Astrocyte (in vitro differentiated cells and primary cell): ENCODE results near the gene NRIP1. TPM values are rescaled to one million over a fixed set of nuclear protein-coding genes. Genes with fewer than 3 reads are reported as not detected.

Source experiments
- DNase-seq: peaks from one replicate; pipeline ENCODE4 v3.0.0-alpha.2; 2010; ENCODE audit warnings: low read depth
- FAIRE-seq: peaks from 2 replicates; lab custom pipeline; 2011; peaks lifted over from hg19 to GRCh38; lab: Jason Lieb, UNC
- H2AFZ ChIP-seq: 2 replicates; pipeline ENCODE4 v1.6.0; 2012; ENCODE audit warnings: low read depth, low read length, inconsistent platforms
- H3K27ac ChIP-seq: 2 replicates; pipeline ENCODE4 v1.5.1; 2011; ENCODE audit warnings: low read depth, low read length, inconsistent platforms
- H3K27me3 ChIP-seq: 2 replicates; pipeline ENCODE4 v1.6.0; 2011; ENCODE audit warnings: low read length, inconsistent platforms; ENCODE audit not compliant: insufficient read depth
- H3K36me3 ChIP-seq: 2 replicates; pipeline ENCODE4 v1.5.1; 2011; ENCODE audit warnings: low read length, inconsistent platforms; ENCODE audit not compliant: insufficient read depth
- H3K4me1 ChIP-seq: 2 replicates; pipeline ENCODE4 v1.5.1; 2011; ENCODE audit warnings: low read length, inconsistent platforms; ENCODE audit not compliant: insufficient read depth
- H3K4me2 ChIP-seq: 2 replicates; pipeline ENCODE4 v1.6.0; 2012; ENCODE audit warnings: low read length, inconsistent platforms
- H3K4me3 ChIP-seq: 2 replicates; pipeline ENCODE4 v1.5.1; 2011; ENCODE audit warnings: low read depth, mild to moderate bottlenecking, low read length, inconsistent platforms; ENCODE audit not compliant: insufficient read depth
- H3K79me2 ChIP-seq: 2 replicates; pipeline ENCODE4 v1.6.0; 2012; ENCODE audit warnings: mild to moderate bottlenecking, low read length, inconsistent platforms; ENCODE audit not compliant: insufficient read depth
- H3K9ac ChIP-seq: 2 replicates; pipeline ENCODE4 v1.6.0; 2012; ENCODE audit warnings: mild to moderate bottlenecking, low read length, inconsistent platforms
- H3K9me3 ChIP-seq: 2 replicates; pipeline ENCODE4 v1.5.1; 2012; ENCODE audit warnings: low read depth, mild to moderate bottlenecking, low read length, inconsistent platforms; ENCODE audit not compliant: insufficient read depth
- H4K20me1 ChIP-seq: 2 replicates; pipeline ENCODE4 v1.6.0; 2012; ENCODE audit warnings: low read length, inconsistent platforms; ENCODE audit not compliant: insufficient read depth
- H3K27ac Mint-ChIP-seq: one replicate; pipeline ENCODE4 v1.8.0; 2021; ENCODE audit warnings: mild to moderate bottlenecking, mixed read lengths; ENCODE audit not compliant: unreplicated experiment
- H3K27me3 Mint-ChIP-seq: one replicate; pipeline ENCODE4 v1.8.0; 2021; ENCODE audit warnings: low read depth, mixed read lengths; ENCODE audit not compliant: unreplicated experiment
- H3K36me3 Mint-ChIP-seq: one replicate; pipeline ENCODE4 v1.8.0; 2021; ENCODE audit warnings: low read depth, mixed read lengths; ENCODE audit not compliant: unreplicated experiment
- H3K4me1 Mint-ChIP-seq: one replicate; pipeline ENCODE4 v1.8.0; 2021; ENCODE audit warnings: low read depth, mixed read lengths; ENCODE audit not compliant: unreplicated experiment
- H3K4me3 Mint-ChIP-seq: one replicate; pipeline ENCODE4 v1.8.0; 2021; ENCODE audit warnings: mild to moderate bottlenecking, moderate library complexity, mixed read lengths; ENCODE audit not compliant: unreplicated experiment
- H3K9me3 Mint-ChIP-seq: one replicate; pipeline ENCODE4 v1.8.0; 2021; ENCODE audit warnings: mild to moderate bottlenecking, mixed read lengths; ENCODE audit not compliant: unreplicated experiment
- CTCF ChIP-seq: IDR thresholded peaks from 2 replicates; pipeline ENCODE4 v1.5.1; 2011; ENCODE audit warnings: low read depth, mild to moderate bottlenecking, inconsistent platforms, low read length, moderate library complexity; ENCODE audit not compliant: insufficient read depth
- EZH2 ChIP-seq: IDR thresholded peaks from 2 replicates; pipeline ENCODE4 v1.6.1; 2012; ENCODE audit warnings: mild to moderate bottlenecking, low read length, inconsistent platforms; ENCODE audit not compliant: insufficient read depth
- total RNA-seq: library from RNA; stranded (reverse); gene quantifications from 2 replicates; pipeline ENCODE4 v1.2.1, GENCODE V29; 2021

The NRIP1 gene
- total RNA-seq, 1 donor from 2014 or later, result 55.5 TPM

GRCh38 chr21:14962217-14962616 lies 102.6 kb downstream of the NRIP1 start:
- Histone ChIP-seq H3K79me2 (peaks cover 30% of the 10 kb centered on the region), H3K27me3 (no peaks in the 10 kb centered on the region), H2AFZ (no peak overlapping the region), H3K27ac (no peak overlapping the region), H3K9me3 (no peaks in the 10 kb centered on the region), H3K4me3 (no peak overlapping the region), H3K9ac (no peak overlapping the region), H3K4me1 (peaks cover 7% of the 10 kb centered on the region), H3K36me3 (peaks cover 29% of the 10 kb centered on the region), H4K20me1 (peaks cover 37% of the 10 kb centered on the region), H3K4me2 (no peak overlapping the region)
- Mint-ChIP-seq H3K27me3 (no peaks in the 10 kb centered on the region), H3K9me3 (no peaks in the 10 kb centered on the region), H3K4me1 (peaks cover 10% of the 10 kb centered on the region), H3K36me3 (peaks cover 23% of the 10 kb centered on the region), H3K4me3 (no peak overlapping the region), H3K27ac (no peak overlapping the region)
- no peak for TF ChIP-seq EZH2
- TF ChIP-seq CTCF, result no peak
- DNase-seq (no peak), FAIRE-seq (no peak)

- FAIRE-seq, result no peak
- H3K27ac Mint-ChIP-seq, result no peak overlapping the region
- peaks cover 16% of the 10 kb centered on the region for H3K4me1 Mint-ChIP-seq
- peaks cover 24% of the 10 kb centered on the region for H3K79me2 ChIP-seq
- no peaks in the 10 kb centered on the region for H3K9me3 ChIP-seq
- no peak for DNase-seq
- no peak overlapping the region for H3K4me3 Mint-ChIP-seq
- H3K27me3 Mint-ChIP-seq, result no peaks in the 10 kb centered on the region
- no peak overlapping the region for H3K4me3 ChIP-seq
- peaks cover 18% of the 10 kb centered on the region for H3K36me3 Mint-ChIP-seq
- H3K9ac ChIP-seq, result no peak overlapping the region
- H3K36me3 ChIP-seq, result peaks cover 22% of the 10 kb centered on the region
- no peak for TF ChIP-seq EZH2
- H3K4me1 ChIP-seq, result peaks cover 10% of the 10 kb centered on the region
- H2AFZ ChIP-seq, result no peak overlapping the region
- no peak overlapping the region for H3K27ac ChIP-seq
- H3K27me3 ChIP-seq, result no peaks in the 10 kb centered on the region
- peaks cover 31% of the 10 kb centered on the region for H4K20me1 ChIP-seq
- H3K4me2 ChIP-seq, result no peak overlapping the region
- no peaks in the 10 kb centered on the region for H3K9me3 Mint-ChIP-seq
These were observed 103.3 kb downstream of the NRIP1 start for GRCh38 chr21:14961502-14961901.

- Histone ChIP-seq H3K79me2 (peaks cover 10% of the 10 kb centered on the region), H3K4me3 (no peak overlapping the region), H3K4me2 (no peak overlapping the region), H3K27ac (no peak overlapping the region), H3K27me3 (no peaks in the 10 kb centered on the region), H3K9ac (no peak overlapping the region), H3K9me3 (no peaks in the 10 kb centered on the region), H3K36me3 (peaks cover 6% of the 10 kb centered on the region), H3K4me1 (peaks cover 10% of the 10 kb centered on the region), H4K20me1 (peaks cover 11% of the 10 kb centered on the region), H2AFZ (no peak overlapping the region)
- Mint-ChIP-seq H3K36me3 (peaks cover under 1% of the 10 kb centered on the region), H3K27ac (peak overlapping the region; percentile 15), H3K9me3 (no peaks in the 10 kb centered on the region), H3K4me1 (peaks cover 17% of the 10 kb centered on the region), H3K27me3 (no peaks in the 10 kb centered on the region), H3K4me3 (no peak overlapping the region)
- FAIRE-seq (no peak), DNase-seq (peak; percentile 29)
- TF ChIP-seq CTCF (no peak), EZH2 (no peak)
These were observed 105.5 kb downstream of the NRIP1 start for GRCh38 chr21:14959343-14959742.
